Stomach smooth muscle (tissue), 2 donors: ENCODE measurements around the gene RCAN1.
A peak's percentile ranks its signal among the peaks of the same experiment; 100 is the strongest.

Experiments used
- H3K27ac ChIP-seq: one replicate; pipeline ENCODE4 v1.7.0; 2013; ENCODE audit warnings: mild to moderate bottlenecking, low read length, inconsistent platforms
- H3K27me3 ChIP-seq, 2 donors: one replicate each; pipeline ENCODE4 v1.7.0; 2013; ENCODE audit warnings: low read length in 2 of 2; ENCODE audit not compliant: insufficient read depth in 2 of 2, control insufficient read depth in 1 of 2
- H3K36me3 ChIP-seq, 2 donors: one replicate each; pipeline ENCODE4 v1.7.0; 2013; ENCODE audit warnings: low read length in 2 of 2; ENCODE audit not compliant: control insufficient read depth in 2 of 2, insufficient read depth in 2 of 2
- H3K4me1 ChIP-seq: one replicate; pipeline ENCODE4 v1.7.0; 2013; ENCODE audit warnings: low read length; ENCODE audit not compliant: control insufficient read depth, insufficient read depth
- H3K4me3 ChIP-seq, 2 donors: one replicate each; pipeline ENCODE4 v1.7.0; 2013; ENCODE audit warnings: low read length in 2 of 2
- H3K9ac ChIP-seq, 2 donors: one replicate each; pipeline ENCODE4 v1.7.0; 2013; ENCODE audit warnings: low read length in 2 of 2, mild to moderate bottlenecking in 1 of 2
- H3K9me3 ChIP-seq, 2 donors: one replicate each; pipeline ENCODE4 v1.7.0; 2013; ENCODE audit warnings: low read length in 2 of 2; ENCODE audit not compliant: control insufficient read depth in 2 of 2
- donor health status: healthy.
- donor health status: Pancreatic carcinoma.

RCAN1 gene

DNA sequence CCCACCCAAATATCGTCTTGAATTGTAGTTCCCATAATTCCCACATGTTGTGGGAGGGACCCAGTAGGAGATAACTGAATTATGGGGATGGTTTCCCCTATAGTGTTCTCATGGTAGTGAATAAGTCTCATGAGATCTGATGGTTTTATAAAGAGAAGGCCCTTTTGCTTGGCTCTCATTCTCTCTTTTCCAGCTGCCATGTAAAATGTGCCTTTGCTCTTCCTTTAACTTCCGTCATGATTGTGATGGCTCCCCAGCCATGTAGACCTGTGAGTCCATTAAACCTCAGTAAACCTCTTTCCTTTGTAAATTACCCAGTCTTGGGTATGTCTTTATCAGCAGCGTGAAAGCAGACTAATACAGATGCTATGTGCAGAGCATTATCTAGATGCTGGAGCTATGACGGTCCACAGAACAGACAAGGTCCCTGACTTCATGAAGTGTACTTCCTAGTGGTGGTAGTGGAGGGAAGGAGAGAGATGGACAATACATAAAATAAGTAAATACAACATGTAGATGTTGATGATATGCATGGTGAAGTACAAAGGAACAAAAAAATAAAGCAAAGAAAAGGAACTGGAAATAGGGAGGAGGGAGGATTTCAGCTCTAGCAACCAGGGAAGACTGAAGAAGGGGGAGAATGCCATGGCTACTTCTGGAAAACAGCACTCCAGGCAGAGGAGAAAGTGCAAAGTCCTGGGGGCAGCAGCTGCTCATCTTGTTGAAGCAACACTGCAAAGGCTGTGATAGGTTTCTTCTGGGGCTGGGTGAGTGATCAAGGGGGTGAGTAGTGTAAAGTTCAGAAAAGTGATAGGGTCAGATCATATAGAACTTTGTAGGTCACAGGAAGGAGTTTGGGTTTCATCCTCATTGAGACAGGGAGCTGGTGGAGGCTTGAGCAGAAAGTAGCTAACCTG, 6.8 kb upstream of the RCAN1 start:
- no peak overlapping the region for H3K9ac ChIP-seq
- H3K4me3 ChIP-seq, result no peak overlapping the region
- no peaks in the 10 kb centered on the region for H3K9me3 ChIP-seq
- H3K4me1 ChIP-seq, result no peaks in the 10 kb centered on the region
- no peaks in the 10 kb centered on the region for H3K27me3 ChIP-seq
- no peak overlapping the region for H3K27ac ChIP-seq
- H3K36me3 ChIP-seq, result no peaks in the 10 kb centered on the region

DNA sequence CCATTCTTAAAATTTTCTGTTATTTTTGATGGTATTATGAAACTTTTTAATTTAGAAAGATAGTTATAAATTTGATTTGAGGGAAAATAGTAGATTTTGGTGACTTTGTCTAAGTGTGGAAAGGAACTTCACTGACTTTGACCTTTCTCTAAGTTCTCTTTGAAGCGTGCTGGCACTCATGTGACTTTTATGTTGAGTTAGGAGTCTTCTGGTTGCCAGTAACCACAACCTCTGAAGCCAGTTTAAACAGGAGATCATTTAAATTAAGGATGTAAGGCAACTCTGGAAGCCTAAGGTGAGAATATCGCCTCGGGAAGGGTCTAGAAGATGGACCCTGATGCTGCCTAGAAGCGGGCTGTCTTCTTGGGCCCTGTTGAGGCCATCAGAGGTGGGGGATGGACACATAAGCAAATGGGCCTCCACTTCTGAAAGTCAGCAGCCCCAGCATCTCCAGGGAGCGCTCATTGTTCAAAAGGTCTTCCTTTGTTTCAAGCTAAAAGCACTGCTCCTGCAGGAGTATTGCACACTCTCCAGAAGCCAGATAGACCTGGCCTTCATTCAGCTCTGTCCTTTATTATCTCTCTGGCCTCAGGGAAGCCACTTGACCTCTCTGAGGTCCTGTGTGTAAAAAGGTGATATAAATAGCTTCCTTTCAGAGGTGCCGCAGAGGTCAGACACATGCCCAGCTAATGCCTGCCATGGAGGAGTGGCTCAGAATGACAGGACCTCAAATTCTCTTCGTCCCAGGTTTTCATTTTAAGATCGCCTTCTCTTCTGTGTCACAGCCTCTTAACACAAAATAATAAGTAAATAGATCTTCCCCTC, 5.1 kb upstream of the RCAN1 start:
- no peak overlapping the region for H3K27ac ChIP-seq
- H3K9me3 ChIP-seq, result no peaks in the 10 kb centered on the region
- H3K36me3 ChIP-seq, result no peaks in the 10 kb centered on the region
- H3K9ac ChIP-seq, result no peak overlapping the region
- H3K4me3 ChIP-seq, result no peak overlapping the region
- H3K27me3 ChIP-seq, result no peaks in the 10 kb centered on the region
- H3K4me1 ChIP-seq, result no peaks in the 10 kb centered on the region

DNA sequence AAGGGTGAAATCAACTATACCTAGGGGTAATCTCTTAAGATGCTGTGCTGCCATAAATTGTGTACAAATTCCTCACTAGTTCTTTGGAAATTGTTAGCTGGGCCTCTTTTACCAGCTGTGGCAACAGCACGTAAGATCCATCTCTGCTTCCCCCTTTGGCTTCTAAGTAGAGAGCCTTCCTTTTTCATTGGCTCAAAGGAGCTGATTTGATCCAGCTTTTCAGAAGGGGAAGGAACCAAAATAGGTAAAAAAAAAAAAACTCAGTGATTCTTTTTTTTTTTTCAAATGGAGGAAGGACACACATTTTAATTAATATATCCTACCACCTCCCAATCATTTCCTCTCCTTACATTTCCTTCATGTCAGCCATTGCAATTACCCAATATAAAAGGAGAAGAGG, 4.0 kb upstream of the RCAN1 start:
- H3K27ac ChIP-seq, result no peak overlapping the region
- H3K9ac ChIP-seq, result no peak overlapping the region
- no peaks in the 10 kb centered on the region for H3K9me3 ChIP-seq

DNA sequence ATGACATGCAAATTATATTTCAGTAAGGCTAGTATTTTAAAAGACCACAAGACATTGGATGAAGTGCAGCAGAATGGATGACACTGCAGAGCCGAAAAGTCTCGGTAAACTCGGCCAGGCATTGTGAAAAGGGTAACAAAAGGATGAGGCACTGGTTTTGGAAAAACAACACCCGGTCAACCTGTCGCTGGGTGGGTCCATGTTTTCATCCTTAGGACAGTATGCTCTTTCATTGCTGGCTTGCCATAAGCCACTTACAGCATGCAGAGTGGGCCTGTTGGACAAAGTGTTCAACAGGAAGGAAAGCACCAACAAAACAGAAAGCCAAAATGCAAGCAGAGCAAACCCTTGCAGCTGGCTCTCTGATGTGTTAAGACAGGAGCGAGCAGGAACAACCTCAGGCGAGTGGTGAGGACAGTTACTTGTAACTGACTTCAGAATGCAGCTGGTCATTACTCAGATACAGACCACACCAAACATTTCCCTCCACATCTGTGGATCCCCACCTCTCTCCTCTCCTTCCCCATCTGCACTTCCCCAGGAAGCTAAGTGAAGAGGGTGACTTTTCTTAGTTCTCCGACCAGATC, 2.9 kb upstream of the RCAN1 start:
- H3K4me3 ChIP-seq, result no peak overlapping the region
- no peaks in the 10 kb centered on the region for H3K9me3 ChIP-seq
- H3K27ac ChIP-seq, result no peak overlapping the region
- peaks cover 14% of the 10 kb centered on the region for H3K4me1 ChIP-seq
- H3K9ac ChIP-seq, result no peak overlapping the region
- H3K36me3 ChIP-seq, result no peaks in the 10 kb centered on the region
- H3K27me3 ChIP-seq, result no peaks in the 10 kb centered on the region

More for the DNA sequence above, 4.0 kb upstream of the RCAN1 start:
- Histone ChIP-seq H3K4me3 (no peak overlapping the region), H3K27me3 (no peaks in the 10 kb centered on the region), H3K4me1 (peaks cover 4% of the 10 kb centered on the region), H3K36me3 (no peaks in the 10 kb centered on the region)

DNA sequence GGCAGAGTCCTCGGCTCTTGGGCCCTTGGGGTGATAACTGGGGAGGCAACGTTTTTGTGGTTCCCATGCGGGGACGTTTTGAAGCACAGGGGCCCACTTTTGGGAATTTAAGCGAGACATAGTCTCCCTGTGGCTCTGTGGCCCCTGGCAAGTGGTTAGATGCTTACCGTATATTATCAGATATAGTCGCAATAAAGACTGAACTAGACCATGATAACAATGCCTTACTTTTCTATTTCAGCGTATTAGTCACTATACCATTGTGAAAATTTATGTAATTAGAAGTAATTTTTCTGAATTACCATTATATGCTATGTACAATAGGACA, 538 bp upstream of the RCAN1 start:
- Histone ChIP-seq H3K9me3 (no peaks in the 10 kb centered on the region), H3K27ac (peak overlapping the region; percentile 77), H3K27me3 (no peaks in the 10 kb centered on the region), H3K9ac (peak overlapping the region; percentile 65 to 79), H3K4me3 (peak overlapping the region; percentile 62 to 86), H3K36me3 (no peaks in the 10 kb centered on the region), H3K4me1 (peaks cover 20% of the 10 kb centered on the region)

DNA sequence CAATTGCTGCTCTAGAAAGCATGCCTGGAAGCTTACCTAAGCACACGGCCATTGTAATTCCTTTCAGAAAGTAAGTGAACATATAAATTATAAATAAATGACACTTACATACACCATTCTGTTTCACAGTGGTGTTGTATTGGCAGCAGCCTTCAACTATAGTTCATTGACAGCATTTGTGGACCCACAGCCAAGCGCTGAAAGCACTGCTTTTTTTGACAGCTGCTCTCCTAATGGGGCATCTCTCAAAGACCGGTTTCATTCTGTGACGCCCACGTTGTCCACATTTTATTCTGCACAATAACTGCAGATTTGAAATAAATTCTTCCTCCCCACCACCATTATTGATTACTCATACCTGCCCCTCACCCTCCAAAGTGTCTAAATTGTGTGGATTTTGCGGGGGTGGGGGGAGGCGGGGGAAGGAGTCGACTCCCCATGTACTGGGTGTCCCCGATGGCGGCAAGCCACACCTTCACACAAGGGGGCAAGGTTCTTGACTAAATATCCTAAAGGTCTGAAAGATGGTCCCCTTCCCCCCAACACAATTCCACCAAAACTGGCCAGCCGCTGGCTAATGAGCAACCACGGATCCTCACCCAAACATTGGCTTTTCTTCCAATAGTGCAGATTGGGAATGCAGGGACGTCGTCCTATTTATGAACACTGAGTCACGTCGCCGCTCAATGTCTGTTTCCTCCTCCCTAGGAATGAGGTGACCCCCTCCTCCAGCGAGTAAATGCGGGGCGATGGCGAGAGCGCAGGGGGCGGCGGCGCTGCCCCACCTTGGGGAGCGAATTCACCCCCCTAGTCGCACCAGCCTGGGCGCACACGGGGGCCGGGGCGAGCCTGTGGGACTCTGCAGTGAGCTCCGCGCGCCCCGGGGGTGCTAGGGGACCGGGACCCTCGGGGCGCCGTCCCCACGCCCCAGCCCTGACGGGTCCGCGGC, 960 bp downstream of the RCAN1 start:
- peaks cover 33% of the 10 kb centered on the region for H3K4me1 ChIP-seq
- peak overlapping the region; percentile 61 to 72 for H3K9ac ChIP-seq
- no peaks in the 10 kb centered on the region for H3K27me3 ChIP-seq
- no peak overlapping the region for H3K27ac ChIP-seq
- H3K9me3 ChIP-seq, result no peaks in the 10 kb centered on the region
- no peaks in the 10 kb centered on the region for H3K36me3 ChIP-seq
- peak overlapping the region; percentile 66 to 86 for H3K4me3 ChIP-seq

DNA sequence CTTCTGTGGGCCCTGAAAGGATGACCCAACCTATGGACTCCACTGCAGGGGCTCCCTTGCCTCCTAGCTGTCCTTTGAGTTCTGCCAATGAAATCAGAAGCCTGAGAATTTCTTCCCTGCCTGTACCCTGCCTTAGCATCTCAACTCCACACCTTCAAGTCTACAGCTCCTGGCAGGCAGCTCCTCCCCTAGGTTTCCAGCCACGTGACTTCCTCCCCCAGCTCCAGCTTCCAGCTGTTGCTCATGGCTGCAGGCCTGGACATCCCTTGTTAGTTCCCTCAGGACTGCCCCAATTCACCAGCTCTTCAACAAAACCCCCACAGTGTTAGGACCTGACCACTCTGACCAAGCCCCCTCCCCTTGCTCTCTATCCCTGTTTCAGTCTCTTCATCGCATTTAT, 2.4 kb downstream of the RCAN1 start:
- Histone ChIP-seq H3K9ac (no peak overlapping the region), H3K4me3 (no peak overlapping the region), H3K27me3 (no peaks in the 10 kb centered on the region), H3K36me3 (no peaks in the 10 kb centered on the region), H3K27ac (no peak overlapping the region), H3K4me1 (peaks cover 33% of the 10 kb centered on the region), H3K9me3 (no peaks in the 10 kb centered on the region)

DNA sequence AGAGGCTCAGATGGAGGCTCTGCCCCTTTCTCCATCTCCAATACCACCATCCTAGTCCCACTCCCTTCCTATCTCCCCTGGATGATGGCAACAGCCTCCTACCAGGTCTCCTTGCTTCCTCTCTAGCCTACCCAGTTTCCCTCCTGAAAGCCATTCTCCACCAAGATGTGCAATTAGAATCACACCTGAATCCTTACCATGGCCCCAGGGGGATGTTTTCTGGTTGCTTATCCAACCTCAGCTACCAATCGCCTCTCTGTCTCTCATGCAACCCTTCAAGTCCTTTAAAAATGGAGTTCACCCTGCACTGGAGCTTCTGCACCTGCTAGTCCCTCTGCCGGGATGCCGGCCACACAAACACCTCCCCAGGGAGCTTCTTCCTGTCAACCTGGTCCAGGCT, 2.9 kb downstream of the RCAN1 start:
- H3K4me1 ChIP-seq, result peaks cover 33% of the 10 kb centered on the region
- H3K27ac ChIP-seq, result no peak overlapping the region
- no peaks in the 10 kb centered on the region for H3K27me3 ChIP-seq
- no peaks in the 10 kb centered on the region for H3K9me3 ChIP-seq
- H3K36me3 ChIP-seq, result no peaks in the 10 kb centered on the region
- H3K4me3 ChIP-seq, result no peak overlapping the region
- no peak overlapping the region for H3K9ac ChIP-seq

DNA sequence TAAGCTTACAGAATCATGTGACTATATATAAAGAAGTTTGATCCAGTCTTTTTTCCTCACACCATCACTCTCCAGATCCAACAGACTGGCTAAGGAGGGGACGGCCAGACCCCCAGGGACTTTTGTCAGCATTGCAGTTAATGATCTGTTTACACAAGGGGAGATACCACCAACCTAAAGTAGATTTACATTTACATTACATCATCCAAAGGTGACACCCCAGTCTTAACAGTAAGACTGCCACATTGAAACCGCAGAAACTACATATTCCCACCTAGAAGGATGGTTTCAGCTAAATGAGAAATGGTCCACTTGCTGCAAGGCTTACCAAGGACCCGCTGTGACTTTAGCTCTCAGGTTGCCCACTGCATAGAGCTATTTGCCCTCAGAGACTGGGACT, 3.4 kb downstream of the RCAN1 start:
- Histone ChIP-seq H3K27me3 (no peaks in the 10 kb centered on the region), H3K36me3 (no peaks in the 10 kb centered on the region), H3K4me3 (no peak overlapping the region), H3K9ac (no peak overlapping the region), H3K27ac (no peak overlapping the region), H3K4me1 (peaks cover 33% of the 10 kb centered on the region), H3K9me3 (no peaks in the 10 kb centered on the region)

DNA sequence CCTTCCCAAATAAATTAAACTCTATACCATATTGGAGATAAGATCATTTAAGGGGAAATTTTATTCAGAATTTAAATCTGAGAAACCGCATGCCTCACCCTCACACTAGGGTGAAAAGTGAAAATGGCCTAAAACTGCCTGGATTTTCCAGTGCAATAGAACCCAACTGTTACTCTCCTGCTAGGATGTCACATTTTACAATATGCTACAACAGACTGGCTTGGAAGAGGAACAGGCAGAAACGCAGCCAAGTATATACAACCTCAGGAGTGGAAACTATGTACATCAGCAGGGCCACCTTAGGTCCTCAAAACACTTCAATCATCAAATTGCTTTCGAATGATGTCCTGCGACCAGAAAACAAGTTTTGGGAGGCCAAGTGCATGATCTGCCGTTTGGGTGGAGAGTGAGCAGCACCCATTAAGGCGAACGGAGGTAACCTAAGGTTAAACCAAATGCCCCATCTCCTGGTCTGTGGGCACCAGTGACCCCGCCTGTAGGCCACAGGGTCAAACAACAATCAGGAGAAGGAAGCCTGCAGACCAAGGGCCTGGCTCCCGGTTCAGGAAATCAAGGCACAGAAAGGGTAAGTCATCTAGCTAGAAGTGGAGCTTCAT, 4.9 kb downstream of the RCAN1 start:
- H3K9me3 ChIP-seq, result no peaks in the 10 kb centered on the region
- H3K4me3 ChIP-seq, result no peak overlapping the region
- H3K27me3 ChIP-seq, result no peaks in the 10 kb centered on the region
- peaks cover 33% of the 10 kb centered on the region for H3K4me1 ChIP-seq
- H3K9ac ChIP-seq, result no peak overlapping the region
- no peaks in the 10 kb centered on the region for H3K36me3 ChIP-seq
- peak overlapping the region; percentile 6 for H3K27ac ChIP-seq
